SK-MEL-5 (cell line): Measurements from ENCODE around the gene GPER1. TPM values are rescaled to one million over a fixed set of nuclear protein-coding genes. Genes with fewer than 3 reads are reported as not detected.
"Not testable (repeated sequence)": the region's sequence is repeated elsewhere in the genome, so short reads cannot be mapped to it uniquely, and the experiment has no call there.

Experiments used
- DNase-seq: peaks from one replicate; pipeline ENCODE4 v3.0.0-alpha.2; 2016; ENCODE audit warnings: low read depth, low spot score
- in situ Hi-C: cut with HindIII; loops from 2 replicates; pipeline ENCODE4 v1.10.0; 2016; ENCODE audit warnings: low sequenced_read_pairs, high pct_unique_total_duplicates, low pct_unique_long_range_greater_than_20kb
- total RNA-seq: library from RNA; depleted of rRNA; stranded (reverse); fragments of >200 nt; shearing (Covaris generic); gene quantifications from 2 replicates; pipeline ENCODE4 v1.2.3, GENCODE V29; 2014; rRNA removed

Gene GPER1
- total RNA-seq, 1 experiment from 2014 or later, result 0.13 TPM

GRCh38 chr7:1141651-1142050 lies 53.7 kb downstream of the GPER1 start:
- in situ Hi-C loops, result no loop called here
- DNase-seq, result no peak

- DNase-seq, result no peak
- in situ Hi-C loops, result no loop called here
These were observed 54.2 kb downstream of the GPER1 start for GRCh38 chr7:1142051-1142635.

GRCh38 chr7:1143031-1143430 lies 55.1 kb downstream of the GPER1 start:
- in situ Hi-C loops, DNase-seq: not testable (repeated sequence)

Other genes starting within 250 kb of the GPER1 start
- 43.2 and 45.8 TPM in 2 replicates for gene GET4, start 211.6 kb upstream of the GPER1 start, total RNA-seq
- 4.4 and 5.5 TPM in 2 replicates for gene ADAP1, start 133.4 kb upstream of the GPER1 start, total RNA-seq
- gene COX19, start 112.6 kb upstream of the GPER1 start, total RNA-seq, result 12.9 and 13.1 TPM in 2 replicates
- gene CYP2W1, start 104.9 kb upstream of the GPER1 start, total RNA-seq, result not detected in 2 replicates
- 8.4 and 10.4 TPM in 2 replicates for gene GPR146, start 43.6 kb upstream of the GPER1 start, total RNA-seq
- 22.8 and 23.5 TPM in 2 replicates for gene ZFAND2A, start 72.1 kb downstream of the GPER1 start, total RNA-seq
- not detected in 2 replicates for gene UNCX, start 144.8 kb downstream of the GPER1 start, total RNA-seq